ENCODE measurements around the gene PDXP. TPM values are rescaled to one million over a fixed set of nuclear protein-coding genes. Genes with fewer than 3 reads are reported as not detected.

PDXP gene
- total and polyA plus RNA-seq, 2 of the 13 experiments (the other 11 are each of a cell fraction or from before 2014, with no cell fraction given) = 58.2 to 70.6 TPM

DNA sequence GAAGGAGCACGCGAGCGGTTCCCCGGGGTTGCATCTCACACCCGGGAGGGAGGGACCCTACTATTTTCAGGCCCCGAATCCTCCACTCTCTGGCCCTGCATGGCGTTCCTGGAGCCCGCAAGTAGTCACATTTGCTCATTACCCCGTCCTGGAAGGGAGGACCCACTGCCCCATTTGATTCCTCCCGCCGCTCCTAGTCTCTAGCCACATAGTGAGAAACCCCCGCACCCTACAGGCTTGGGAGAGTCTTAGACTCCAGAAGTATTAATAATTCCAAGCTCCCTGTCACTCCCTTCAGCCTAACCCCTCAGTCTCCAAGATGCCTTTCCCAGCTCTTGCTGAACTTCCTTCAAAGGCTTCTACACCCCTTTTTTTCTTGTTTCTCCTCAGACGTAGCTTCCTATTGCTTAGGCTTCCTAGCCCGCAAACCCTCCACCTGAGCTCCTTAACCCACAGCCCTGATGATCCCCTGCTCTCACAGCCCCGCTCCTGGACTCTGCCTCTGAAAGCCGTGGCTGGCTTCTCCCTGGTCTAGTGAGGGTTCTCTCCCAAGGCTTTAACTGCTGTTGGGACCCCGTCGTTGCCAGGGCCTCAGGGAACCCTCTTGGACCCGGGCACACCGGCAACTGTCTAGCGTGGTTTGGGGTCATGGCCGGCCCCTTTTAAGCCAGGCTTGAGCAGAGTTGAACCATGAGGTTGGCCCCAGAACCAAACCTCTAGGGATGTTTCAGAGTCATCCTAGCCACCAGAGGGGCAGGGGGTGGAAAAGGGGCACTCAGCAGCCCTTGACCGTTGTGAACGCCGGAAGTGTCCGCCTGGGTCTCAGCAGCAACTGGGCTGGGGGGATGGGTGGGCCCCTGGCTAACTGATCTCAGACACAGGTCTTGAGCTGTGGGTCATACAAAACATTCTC lies 49.0 kb upstream of the PDXP start (continued):
- TF ChIP-seq THAP11 (CRISPR knock-in tag; IDR thresholded peaks at IDR 0.05) = 0 out of 2 replicates have a peak, but pooled peaks have one; percentile 13
- TF ChIP-seq ELF1 (CRISPR knock-in tag; IDR thresholded peaks at IDR 0.05) = peak; percentile 35; the same call in 1 of the 2 replicates
- TF ChIP-seq ZNF749 (CRISPR knock-in tag; IDR thresholded peaks at IDR 0.05; ENCODE audit: borderline replicate concordance) = no peak
- TF ChIP-seq DBP (CRISPR knock-in tag; IDR thresholded peaks at IDR 0.05; ENCODE audit: not compliant biosample characterization) = no peak
- no peak for TF ChIP-seq XBP1 (CRISPR knock-in tag; IDR thresholded peaks at IDR 0.05)
- TF ChIP-seq ZNF263 (CRISPR knock-in tag; IDR thresholded peaks at IDR 0.05) = no peak
- TF ChIP-seq, protein P1, sequence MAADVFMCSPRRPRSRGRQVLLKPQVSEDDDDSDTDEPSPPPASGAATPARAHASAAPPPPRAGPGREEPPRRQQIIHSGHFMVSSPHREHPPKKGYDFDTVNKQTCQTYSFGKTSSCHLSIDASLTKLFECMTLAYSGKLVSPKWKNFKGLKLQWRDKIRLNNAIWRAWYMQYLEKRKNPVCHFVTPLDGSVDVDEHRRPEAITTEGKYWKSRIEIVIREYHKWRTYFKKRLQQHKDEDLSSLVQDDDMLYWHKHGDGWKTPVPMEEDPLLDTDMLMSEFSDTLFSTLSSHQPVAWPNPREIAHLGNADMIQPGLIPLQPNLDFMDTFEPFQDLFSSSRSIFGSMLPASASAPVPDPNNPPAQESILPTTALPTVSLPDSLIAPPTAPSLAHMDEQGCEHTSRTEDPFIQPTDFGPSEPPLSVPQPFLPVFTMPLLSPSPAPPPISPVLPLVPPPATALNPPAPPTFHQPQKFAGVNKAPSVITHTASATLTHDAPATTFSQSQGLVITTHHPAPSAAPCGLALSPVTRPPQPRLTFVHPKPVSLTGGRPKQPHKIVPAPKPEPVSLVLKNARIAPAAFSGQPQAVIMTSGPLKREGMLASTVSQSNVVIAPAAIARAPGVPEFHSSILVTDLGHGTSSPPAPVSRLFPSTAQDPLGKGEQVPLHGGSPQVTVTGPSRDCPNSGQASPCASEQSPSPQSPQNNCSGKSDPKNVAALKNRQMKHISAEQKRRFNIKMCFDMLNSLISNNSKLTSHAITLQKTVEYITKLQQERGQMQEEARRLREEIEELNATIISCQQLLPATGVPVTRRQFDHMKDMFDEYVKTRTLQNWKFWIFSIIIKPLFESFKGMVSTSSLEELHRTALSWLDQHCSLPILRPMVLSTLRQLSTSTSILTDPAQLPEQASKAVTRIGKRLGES (CRISPR knock-in tag; IDR thresholded peaks at IDR 0.05; ENCODE audit: borderline replicate concordance) = no peak
- TF ChIP-seq TGIF2 (CRISPR knock-in tag; IDR thresholded peaks at IDR 0.05) = no peak
- TF ChIP-seq AGO2 (optimal IDR thresholded peaks at IDR 0.05; ENCODE audit: low read depth, low read length) = no peak
- TF ChIP-seq, protein P2, sequence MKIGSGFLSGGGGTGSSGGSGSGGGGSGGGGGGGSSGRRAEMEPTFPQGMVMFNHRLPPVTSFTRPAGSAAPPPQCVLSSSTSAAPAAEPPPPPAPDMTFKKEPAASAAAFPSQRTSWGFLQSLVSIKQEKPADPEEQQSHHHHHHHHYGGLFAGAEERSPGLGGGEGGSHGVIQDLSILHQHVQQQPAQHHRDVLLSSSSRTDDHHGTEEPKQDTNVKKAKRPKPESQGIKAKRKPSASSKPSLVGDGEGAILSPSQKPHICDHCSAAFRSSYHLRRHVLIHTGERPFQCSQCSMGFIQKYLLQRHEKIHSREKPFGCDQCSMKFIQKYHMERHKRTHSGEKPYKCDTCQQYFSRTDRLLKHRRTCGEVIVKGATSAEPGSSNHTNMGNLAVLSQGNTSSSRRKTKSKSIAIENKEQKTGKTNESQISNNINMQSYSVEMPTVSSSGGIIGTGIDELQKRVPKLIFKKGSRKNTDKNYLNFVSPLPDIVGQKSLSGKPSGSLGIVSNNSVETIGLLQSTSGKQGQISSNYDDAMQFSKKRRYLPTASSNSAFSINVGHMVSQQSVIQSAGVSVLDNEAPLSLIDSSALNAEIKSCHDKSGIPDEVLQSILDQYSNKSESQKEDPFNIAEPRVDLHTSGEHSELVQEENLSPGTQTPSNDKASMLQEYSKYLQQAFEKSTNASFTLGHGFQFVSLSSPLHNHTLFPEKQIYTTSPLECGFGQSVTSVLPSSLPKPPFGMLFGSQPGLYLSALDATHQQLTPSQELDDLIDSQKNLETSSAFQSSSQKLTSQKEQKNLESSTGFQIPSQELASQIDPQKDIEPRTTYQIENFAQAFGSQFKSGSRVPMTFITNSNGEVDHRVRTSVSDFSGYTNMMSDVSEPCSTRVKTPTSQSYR (CRISPR knock-in tag; IDR thresholded peaks at IDR 0.05; ENCODE audit: borderline replicate concordance) = peak; percentile 93
- TF ChIP-seq GRHL1 (CRISPR knock-in tag; conservative IDR thresholded peaks at IDR 0.05) = no peak
- TF ChIP-seq, protein P3, sequence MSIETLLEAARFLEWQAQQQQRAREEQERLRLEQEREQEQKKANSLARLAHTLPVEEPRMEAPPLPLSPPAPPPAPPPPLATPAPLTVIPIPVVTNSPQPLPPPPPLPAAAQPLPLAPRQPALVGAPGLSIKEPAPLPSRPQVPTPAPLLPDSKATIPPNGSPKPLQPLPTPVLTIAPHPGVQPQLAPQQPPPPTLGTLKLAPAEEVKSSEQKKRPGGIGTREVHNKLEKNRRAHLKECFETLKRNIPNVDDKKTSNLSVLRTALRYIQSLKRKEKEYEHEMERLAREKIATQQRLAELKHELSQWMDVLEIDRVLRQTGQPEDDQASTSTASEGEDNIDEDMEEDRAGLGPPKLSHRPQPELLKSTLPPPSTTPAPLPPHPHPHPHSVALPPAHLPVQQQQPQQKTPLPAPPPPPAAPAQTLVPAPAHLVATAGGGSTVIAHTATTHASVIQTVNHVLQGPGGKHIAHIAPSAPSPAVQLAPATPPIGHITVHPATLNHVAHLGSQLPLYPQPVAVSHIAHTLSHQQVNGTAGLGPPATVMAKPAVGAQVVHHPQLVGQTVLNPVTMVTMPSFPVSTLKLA (IDR thresholded peaks at IDR 0.05) = no peak
- TF ChIP-seq, protein P4, sequence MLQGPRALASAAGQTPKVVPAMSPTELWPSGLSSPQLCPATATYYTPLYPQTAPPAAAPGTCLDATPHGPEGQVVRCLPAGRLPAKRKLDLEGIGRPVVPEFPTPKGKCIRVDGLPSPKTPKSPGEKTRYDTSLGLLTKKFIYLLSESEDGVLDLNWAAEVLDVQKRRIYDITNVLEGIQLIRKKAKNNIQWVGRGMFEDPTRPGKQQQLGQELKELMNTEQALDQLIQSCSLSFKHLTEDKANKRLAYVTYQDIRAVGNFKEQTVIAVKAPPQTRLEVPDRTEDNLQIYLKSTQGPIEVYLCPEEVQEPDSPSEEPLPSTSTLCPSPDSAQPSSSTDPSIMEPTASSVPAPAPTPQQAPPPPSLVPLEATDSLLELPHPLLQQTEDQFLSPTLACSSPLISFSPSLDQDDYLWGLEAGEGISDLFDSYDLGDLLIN (CRISPR knock-in tag; IDR thresholded peaks at IDR 0.05; ENCODE audit: borderline replicate concordance) = no peak
- TF ChIP-seq IKZF4 (CRISPR knock-in tag; IDR thresholded peaks at IDR 0.05; ENCODE audit: borderline replicate concordance, low read depth, not compliant biosample characterization) = no peak
- TF ChIP-seq ZNF17 (CRISPR knock-in tag; IDR thresholded peaks at IDR 0.05) = no peak
- no peak for TF ChIP-seq MZF1 (CRISPR knock-in tag; IDR thresholded peaks at IDR 0.05; ENCODE audit: borderline replicate concordance)
- TF ChIP-seq SSRP1 (CRISPR knock-in tag; IDR thresholded peaks at IDR 0.05) = no peak

Measured in HepG2 (cell line).